Activated T-cell treated with anti-CD3 and anti-CD28 coated beads, Interleukin-2, amount 50 U/mL, for 24 hours (primary cell): ENCODE measurements around the gene RFT1.

ENCODE experiments used
- DNase-seq: peaks from one replicate; pipeline ENCODE4 v3.0.0-alpha.2; 2020
- H3K27ac Mint-ChIP-seq: 2 replicates; pipeline ENCODE4 v1.8.0; 2020; ENCODE audit warnings: mild to moderate bottlenecking, mixed read lengths
- H3K27me3 Mint-ChIP-seq: 2 replicates; pipeline ENCODE4 v1.8.0; 2020; ENCODE audit warnings: mixed read lengths
- H3K36me3 Mint-ChIP-seq: 2 replicates; pipeline ENCODE4 v1.8.0; 2020; ENCODE audit warnings: low read depth, mixed read lengths
- H3K4me1 Mint-ChIP-seq: 2 replicates; pipeline ENCODE4 v1.8.0; 2020; ENCODE audit warnings: low read depth, mixed read lengths
- H3K4me3 Mint-ChIP-seq: 2 replicates; pipeline ENCODE4 v1.8.0; 2020; ENCODE audit warnings: mild to moderate bottlenecking, moderate library complexity, mixed read lengths
- H3K9me3 Mint-ChIP-seq: 2 replicates; pipeline ENCODE4 v1.8.0; 2020; ENCODE audit warnings: mixed read lengths

The RFT1 gene

DNA sequence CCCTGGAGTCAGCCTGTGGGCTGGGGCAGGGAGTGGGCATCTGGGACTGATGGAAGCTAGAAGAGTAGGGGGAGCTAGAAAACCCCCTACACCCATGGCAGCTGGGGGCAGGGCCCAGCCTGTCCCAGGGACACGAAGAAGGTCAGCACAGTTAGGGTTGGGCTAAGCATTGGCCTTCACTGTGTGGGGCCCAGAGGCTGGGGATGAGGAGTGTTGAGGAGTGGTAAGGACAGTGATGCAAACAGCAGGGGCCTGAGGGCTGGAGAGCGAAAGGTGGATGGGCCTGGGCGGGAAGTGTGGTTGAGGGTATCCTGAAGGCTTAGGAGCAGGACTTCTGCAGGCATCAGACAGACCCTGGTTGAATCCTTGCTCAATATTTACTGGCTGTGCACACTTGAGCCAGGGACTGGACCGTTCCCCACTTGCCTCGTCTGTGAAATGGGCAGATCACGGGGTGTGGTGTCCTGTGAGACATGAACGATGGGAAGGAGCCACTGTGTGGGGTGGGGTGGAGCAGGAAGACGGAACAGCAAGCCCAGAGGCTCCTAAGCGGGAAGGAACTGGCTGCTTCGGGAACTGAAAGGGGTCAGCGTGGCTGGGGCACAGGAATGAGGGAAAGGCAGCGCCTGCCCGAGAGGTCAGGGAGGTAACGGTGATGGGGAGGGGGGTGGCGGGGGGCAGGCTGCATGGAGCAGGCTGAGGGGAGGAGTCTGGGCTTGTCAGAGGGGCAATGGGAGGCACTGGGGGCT, 38.1 kb upstream of the RFT1 start:
- Mint-ChIP-seq H3K27me3 (no peaks in the 10 kb centered on the region), H3K4me3 (no peak overlapping the region), H3K9me3 (no peaks in the 10 kb centered on the region), H3K36me3 (peaks cover 1% of the 10 kb centered on the region), H3K27ac (no peak overlapping the region), H3K4me1 (peaks cover 43% of the 10 kb centered on the region)
- no peak for DNase-seq

- Mint-ChIP-seq H3K9me3 (no peaks in the 10 kb centered on the region), H3K36me3 (no peaks in the 10 kb centered on the region), H3K27me3 (no peaks in the 10 kb centered on the region), H3K4me1 (peaks cover 51% of the 10 kb centered on the region), H3K4me3 (no peak overlapping the region), H3K27ac (no peak overlapping the region)
- DNase-seq: no peak
These were observed 37.4 kb upstream of the RFT1 start for GRCh38 chr3:53167418-53168174.

DNA sequence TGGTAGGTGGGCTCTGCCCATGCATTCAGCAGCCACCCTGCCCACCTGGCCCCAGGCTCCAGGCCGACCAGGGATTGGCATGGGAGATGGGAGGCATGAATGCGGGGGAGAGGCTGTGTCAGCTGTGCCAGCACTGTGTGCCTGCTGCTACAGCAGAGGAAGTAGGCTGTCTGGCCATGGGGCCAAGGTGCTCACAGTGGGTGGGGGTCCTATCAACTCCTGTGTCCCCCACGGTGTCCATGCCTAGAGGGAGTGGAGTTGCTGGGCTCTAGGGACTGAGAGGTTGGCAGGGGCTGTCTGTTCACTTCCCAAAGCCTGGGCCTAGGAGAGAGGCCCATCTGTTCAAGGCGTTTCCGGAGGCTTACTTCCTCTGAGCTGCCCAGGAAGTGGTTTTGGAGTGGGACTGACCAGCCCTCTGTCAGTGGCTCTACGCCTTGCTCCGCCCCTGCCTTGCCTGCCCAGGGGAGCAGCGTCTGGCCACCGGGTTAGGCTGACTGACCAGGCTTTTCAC, 36.6 kb upstream of the RFT1 start:
- DNase-seq: no peak
- H3K4me3 Mint-ChIP-seq: no peak overlapping the region
- no peaks in the 10 kb centered on the region for H3K27me3 Mint-ChIP-seq
- H3K27ac Mint-ChIP-seq: no peak overlapping the region
- no peaks in the 10 kb centered on the region for H3K36me3 Mint-ChIP-seq
- no peaks in the 10 kb centered on the region for H3K9me3 Mint-ChIP-seq
- H3K4me1 Mint-ChIP-seq: peaks cover 54% of the 10 kb centered on the region

DNA sequence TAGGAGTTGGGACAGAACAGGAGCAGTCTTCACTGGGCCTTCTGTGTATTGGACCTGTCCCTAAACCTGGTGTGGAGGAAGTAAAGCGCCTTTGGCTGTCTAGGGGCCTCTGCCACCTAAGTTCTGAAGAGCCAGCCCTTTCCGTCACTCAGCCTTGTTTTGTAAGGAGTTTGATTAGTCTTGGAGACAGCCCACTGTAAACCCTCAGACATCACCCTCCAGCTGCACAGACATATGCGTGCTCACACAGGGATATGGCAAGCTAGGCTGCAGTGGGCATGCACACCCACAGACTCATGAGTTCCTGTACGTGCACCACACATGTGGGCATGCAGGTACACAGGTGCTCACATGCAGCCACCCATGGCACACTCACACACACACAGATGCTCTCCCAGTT, 36.0 kb upstream of the RFT1 start:
- Mint-ChIP-seq H3K4me3 (no peak overlapping the region), H3K27ac (no peak overlapping the region), H3K27me3 (no peaks in the 10 kb centered on the region), H3K9me3 (no peaks in the 10 kb centered on the region), H3K4me1 (peaks cover 50% of the 10 kb centered on the region), H3K36me3 (no peaks in the 10 kb centered on the region)
- DNase-seq: no peak

DNA sequence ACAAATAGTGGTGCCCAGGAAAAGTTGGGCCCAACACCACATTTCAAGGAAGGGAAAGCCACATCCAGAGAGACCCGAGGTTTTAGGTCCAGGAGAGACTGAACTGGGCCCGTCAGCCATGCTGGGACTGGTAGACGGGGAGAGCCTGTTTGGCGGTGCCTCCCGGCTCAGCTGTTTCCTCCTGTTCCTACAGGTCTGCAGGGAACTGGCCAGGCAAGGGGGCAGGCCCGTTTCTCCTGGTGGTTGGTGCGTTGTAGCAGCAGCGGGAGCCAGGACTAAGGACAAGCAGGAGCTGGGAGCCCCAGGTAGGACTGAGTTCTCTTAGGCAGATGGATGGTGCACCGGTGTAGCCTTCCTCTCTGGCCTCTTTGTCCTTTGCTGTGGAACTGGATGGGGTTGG, 34.7 kb upstream of the RFT1 start:
- Mint-ChIP-seq H3K4me3 (no peak overlapping the region), H3K9me3 (no peaks in the 10 kb centered on the region), H3K36me3 (no peaks in the 10 kb centered on the region), H3K4me1 (peaks cover 43% of the 10 kb centered on the region), H3K27me3 (peaks cover 4% of the 10 kb centered on the region), H3K27ac (peak overlapping the region; percentile 18)
- DNase-seq: no peak

DNA sequence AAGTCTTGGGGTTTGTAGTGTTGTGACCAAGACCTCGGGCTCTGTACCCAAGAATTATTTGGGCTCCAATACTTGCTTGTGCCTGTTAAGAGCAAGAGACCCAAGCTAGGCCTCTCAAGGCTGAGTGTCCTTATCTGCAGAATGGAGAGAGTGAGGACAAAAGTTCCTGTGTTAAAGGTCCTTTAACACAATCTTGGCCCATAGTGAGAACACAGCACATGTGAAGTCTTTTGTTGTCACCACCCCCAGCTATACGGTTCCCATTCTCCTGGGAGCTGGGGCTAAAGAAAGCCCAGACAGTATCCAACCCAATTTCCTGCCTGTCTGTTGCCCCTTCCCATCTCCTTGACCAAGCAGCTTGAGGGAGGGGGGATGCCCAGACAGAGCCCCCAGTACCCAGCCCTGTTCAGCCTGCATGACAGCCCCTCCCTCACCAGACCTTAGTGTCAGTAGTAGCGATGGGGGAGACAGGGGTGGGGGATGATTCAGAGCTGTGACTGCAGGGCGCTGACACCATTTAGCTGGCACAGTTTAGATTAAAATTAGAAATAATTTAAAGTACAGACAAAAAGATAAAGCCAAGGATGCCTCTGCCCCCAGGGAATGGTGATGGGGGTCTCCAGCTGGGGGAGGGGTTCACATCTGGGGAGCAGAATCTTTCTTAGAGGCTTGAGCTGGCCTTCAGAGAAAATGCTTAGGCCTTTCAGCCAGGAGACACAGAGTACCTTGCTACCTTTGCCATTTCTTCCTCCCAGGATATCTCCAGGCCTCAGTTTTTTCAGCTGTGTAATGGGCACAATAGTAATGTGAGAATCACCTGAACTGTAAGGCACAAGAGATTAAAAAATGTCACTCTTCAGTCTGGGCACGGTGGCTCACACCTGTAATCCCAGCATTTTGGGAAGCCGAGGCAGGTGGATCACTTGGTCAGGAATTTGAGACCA, 33.5 kb upstream of the RFT1 start:
- no peaks in the 10 kb centered on the region for H3K9me3 Mint-ChIP-seq
- H3K4me3 Mint-ChIP-seq: peak overlapping the region; percentile 87
- no peak for DNase-seq
- H3K4me1 Mint-ChIP-seq: peaks cover 31% of the 10 kb centered on the region
- peak overlapping the region; percentile 71 for H3K27ac Mint-ChIP-seq
- H3K36me3 Mint-ChIP-seq: no peaks in the 10 kb centered on the region
- H3K27me3 Mint-ChIP-seq: peaks cover 8% of the 10 kb centered on the region

DNA sequence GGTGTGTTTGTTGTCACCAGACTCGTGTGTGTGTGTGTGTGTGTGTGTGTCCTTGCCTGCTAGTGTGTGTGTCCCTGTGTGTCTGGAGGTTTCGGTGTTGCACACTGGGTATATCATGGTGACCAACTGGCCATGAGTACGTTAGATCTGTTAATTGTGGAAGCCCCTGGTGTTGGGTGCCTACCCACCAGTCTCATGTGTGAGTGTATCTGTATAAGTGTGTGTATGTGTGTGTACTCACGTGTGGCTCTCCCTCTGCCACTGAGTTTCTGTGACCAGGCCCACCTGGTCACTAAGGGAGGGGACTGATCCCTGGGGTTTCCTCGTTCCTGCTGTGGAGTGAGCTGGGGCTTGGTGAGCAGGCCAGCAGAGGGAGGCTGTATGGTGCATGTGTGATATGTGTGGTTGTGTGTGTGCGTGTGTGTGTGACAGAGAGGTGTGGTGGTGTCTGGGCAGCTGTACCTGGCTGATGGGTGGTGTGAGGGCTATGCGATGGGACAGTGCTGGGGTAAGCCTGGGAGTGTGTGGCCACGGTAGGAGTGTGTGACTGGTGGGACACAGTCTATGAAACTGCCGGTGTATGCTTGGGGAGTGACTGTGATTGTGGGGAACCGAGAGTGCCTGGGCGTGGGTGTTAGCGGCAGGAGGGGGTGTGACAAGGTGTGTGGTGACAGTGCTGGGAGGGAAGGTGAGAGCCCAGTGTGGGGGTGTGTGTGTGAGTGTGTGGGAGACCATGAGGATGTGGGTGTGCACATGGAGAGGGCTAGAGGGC, 32.6 kb upstream of the RFT1 start:
- Mint-ChIP-seq H3K27me3 (peaks cover 14% of the 10 kb centered on the region), H3K4me3 (peak overlapping the region; percentile 87), H3K27ac (peak overlapping the region; percentile 71), H3K9me3 (no peaks in the 10 kb centered on the region), H3K4me1 (peaks cover 26% of the 10 kb centered on the region), H3K36me3 (no peaks in the 10 kb centered on the region)
- peak; percentile 51 for DNase-seq

DNA sequence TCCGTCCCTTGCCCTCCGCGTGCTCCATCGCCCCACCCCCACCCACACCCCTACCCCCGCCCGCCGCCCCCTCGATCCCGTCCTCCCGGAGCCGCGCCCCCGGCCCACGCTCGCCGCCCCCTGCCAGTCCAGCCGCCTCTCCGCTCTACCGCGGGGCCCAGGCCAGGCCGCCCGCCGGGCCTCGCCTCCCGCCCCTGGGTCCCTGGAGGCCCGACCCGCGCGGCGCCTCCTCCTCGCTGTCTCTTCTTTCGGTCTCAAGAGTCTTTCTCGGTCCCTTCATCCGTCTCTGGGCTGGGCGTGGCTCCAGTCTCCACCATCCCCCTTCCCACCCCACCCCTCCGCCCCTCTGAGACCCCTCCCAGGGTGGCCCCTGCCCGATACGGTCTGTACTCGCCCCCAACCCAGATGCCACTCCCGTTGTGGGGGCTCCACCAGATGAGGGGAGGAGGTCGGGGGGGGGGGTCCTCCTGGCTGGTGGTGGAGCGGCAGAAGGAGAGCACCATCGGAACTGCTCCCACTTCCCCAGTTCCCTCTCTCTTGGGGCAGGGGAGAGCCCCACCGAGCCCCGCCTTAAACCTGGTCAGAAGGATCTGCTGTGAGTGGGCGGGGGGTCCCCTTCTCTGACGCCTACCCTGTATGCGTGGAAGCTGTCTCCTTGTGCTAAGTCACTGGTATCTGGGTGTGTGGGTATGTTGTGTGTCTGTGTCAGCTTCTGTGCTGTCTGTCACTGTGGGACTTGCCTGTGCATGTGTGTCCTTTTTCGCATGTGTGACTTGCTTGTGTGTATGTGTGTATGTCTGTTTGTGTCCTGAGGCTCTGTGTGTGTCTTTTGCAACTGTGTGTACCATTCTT, 31.8 kb upstream of the RFT1 start:
- Mint-ChIP-seq H3K27me3 (peaks cover 22% of the 10 kb centered on the region), H3K36me3 (no peaks in the 10 kb centered on the region), H3K27ac (peak overlapping the region; percentile 87), H3K4me3 (peak overlapping the region; percentile 87), H3K9me3 (no peaks in the 10 kb centered on the region), H3K4me1 (peaks cover 26% of the 10 kb centered on the region)
- DNase-seq: peak; percentile 67

- Mint-ChIP-seq H3K36me3 (no peaks in the 10 kb centered on the region), H3K4me1 (peaks cover 26% of the 10 kb centered on the region), H3K4me3 (peak overlapping the region; percentile 87), H3K27me3 (peaks cover 28% of the 10 kb centered on the region), H3K9me3 (no peaks in the 10 kb centered on the region), H3K27ac (peak overlapping the region; percentile 87)
- no peak for DNase-seq
These were observed 31.2 kb upstream of the RFT1 start for GRCh38 chr3:53161450-53161819.

- H3K9me3 Mint-ChIP-seq: no peaks in the 10 kb centered on the region
- H3K4me1 Mint-ChIP-seq: peaks cover 23% of the 10 kb centered on the region
- H3K27me3 Mint-ChIP-seq: peaks cover 32% of the 10 kb centered on the region
These were observed 30.6 kb upstream of the RFT1 start, which contains the start of gene PRKCD for GRCh38 chr3:53160660-53161449. PRKCD (plus strand) TSS chr3:53161209; CDS start chr3:53178423, 17,214 bp downstream.

DNA sequence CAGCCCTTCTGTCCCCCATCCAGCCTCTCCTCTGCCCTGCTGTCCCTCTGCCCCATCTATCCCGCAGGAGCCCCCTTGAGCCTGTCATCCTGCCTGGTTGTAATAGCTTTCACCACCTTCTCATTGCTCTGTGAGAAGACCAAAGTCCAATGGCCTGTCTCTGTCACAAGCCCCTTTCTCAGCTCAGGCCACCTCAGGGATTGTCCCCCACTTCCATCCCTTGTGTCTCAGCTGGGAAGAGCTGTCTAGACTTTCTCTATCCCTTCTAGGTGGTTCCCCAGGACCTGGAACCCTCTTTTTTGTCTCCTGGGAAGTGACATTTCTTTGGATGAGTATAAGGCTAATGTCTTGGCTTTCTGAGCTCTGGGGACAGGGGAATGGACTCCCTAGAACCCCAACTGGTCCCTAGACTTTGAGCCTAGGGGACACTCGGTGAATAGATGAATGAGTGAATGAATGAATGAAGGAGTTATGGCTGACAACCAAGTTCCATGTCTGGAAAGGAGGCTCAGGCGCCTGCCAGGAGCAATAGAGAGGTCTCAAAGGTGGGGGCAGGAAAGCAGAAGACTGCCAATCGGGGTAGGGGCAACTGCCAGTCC, 29.9 kb upstream of the RFT1 start:
- no peak for DNase-seq
- no peaks in the 10 kb centered on the region for H3K36me3 Mint-ChIP-seq
- peaks cover 23% of the 10 kb centered on the region for H3K4me1 Mint-ChIP-seq
- H3K4me3 Mint-ChIP-seq: peak overlapping the region; percentile 79
- peaks cover 39% of the 10 kb centered on the region for H3K27me3 Mint-ChIP-seq
- H3K27ac Mint-ChIP-seq: peak overlapping the region; percentile 60
- no peaks in the 10 kb centered on the region for H3K9me3 Mint-ChIP-seq

More at GRCh38 chr3:53160660-53161449, 30.6 kb upstream of the RFT1 start, which contains the start of gene PRKCD:
- H3K36me3 Mint-ChIP-seq: no peaks in the 10 kb centered on the region
- peak; percentile 82 for DNase-seq
- H3K27ac Mint-ChIP-seq: peak within 1 kb of the TSS; percentile 87
- peak within 1 kb of the TSS; percentile 87 for H3K4me3 Mint-ChIP-seq
